HEK293T (cell line): ENCODE measurements around the gene NT5M.

ENCODE experiments used
- BHLHE40 ChIP-seq: fragments of 450-650 bp; IDR thresholded peaks from 2 replicates; pipeline ENCODE4 v1.6.1; 2016; ENCODE audit warnings: mild to moderate bottlenecking, moderate library complexity, borderline replicate concordance
- ELF4 ChIP-seq: fragments of 450-650 bp; IDR thresholded peaks from 2 replicates; pipeline ENCODE4 v1.6.1; 2017; ENCODE audit warnings: antibody characterized with exemption
- FOXK2 ChIP-seq: fragments of 450-650 bp; IDR thresholded peaks from 2 replicates; pipeline ENCODE4 v1.6.1; 2016; ENCODE audit warnings: mild to moderate bottlenecking
- HDGF ChIP-seq: fragments of 450-650 bp; IDR thresholded peaks from 2 replicates; pipeline ENCODE4 v1.6.1; 2017; ENCODE audit warnings: antibody characterized with exemption, borderline replicate concordance
- L3MBTL2 ChIP-seq: fragments of 450-650 bp; conservative IDR thresholded peaks from 2 replicates; pipeline ENCODE4 v1.6.1; 2016; ENCODE audit warnings: mild to moderate bottlenecking
- LEF1 ChIP-seq: fragments of 450-650 bp; IDR thresholded peaks from 2 replicates; pipeline ENCODE4 v1.6.1; 2017; ENCODE audit warnings: mild to moderate bottlenecking, borderline replicate concordance
- PKNOX1 ChIP-seq: fragments of 450-650 bp; IDR thresholded peaks from 2 replicates; pipeline ENCODE4 v1.6.1; 2016
- SP1 ChIP-seq: fragments of 450-650 bp; IDR thresholded peaks from 2 replicates; pipeline ENCODE4 v1.6.1; 2017
- SUZ12 ChIP-seq: fragments of 450-650 bp; IDR thresholded peaks from 2 replicates; pipeline ENCODE4 v1.6.1; 2016; ENCODE audit warnings: mild to moderate bottlenecking
- TARDBP ChIP-seq: fragments of 450-650 bp; IDR thresholded peaks from 2 replicates; pipeline ENCODE4 v1.6.1; 2016

- no peak for TF ChIP-seq PKNOX1
- TF ChIP-seq SUZ12, result no peak
- TF ChIP-seq SP1, result no peak
- no peak for TF ChIP-seq LEF1
- TF ChIP-seq FOXK2, result no peak
- no peak for TF ChIP-seq BHLHE40
- no peak for TF ChIP-seq ELF4
- TF ChIP-seq TARDBP, result no peak
- no peak for TF ChIP-seq HDGF
- TF ChIP-seq L3MBTL2, result no peak
Observed at GRCh38 chr17:17315142-17315821, 12.1 kb downstream of the NT5M start.
